22Rv1 (cell line): ENCODE data around the gene TIMP2.

Experiments
- H3K27ac ChIP-seq: fragments of 450-650 bp; 2 replicates; pipeline ENCODE4 v1.5.1; 2017
- CTCF ChIP-seq: fragments of 450-650 bp; IDR thresholded peaks from 2 replicates; pipeline ENCODE4 v1.5.1; 2017; ENCODE audit warnings: mild to moderate bottlenecking
- ZFX ChIP-seq: fragments of 450-650 bp; IDR thresholded peaks from 2 replicates; pipeline ENCODE4 v1.6.1; 2017; ENCODE audit warnings: antibody characterized with exemption, borderline replicate concordance

Gene TIMP2

GRCh38 chr17:78900816-78901215 is 24.4 kb downstream of the TIMP2 start:
- TF ChIP-seq ZFX: no peak
- TF ChIP-seq CTCF: no peak

GRCh38 chr17:78899361-78900260 is 25.6 kb downstream of the TIMP2 start:
- no peak overlapping the region for H3K27ac ChIP-seq
- no peak for TF ChIP-seq CTCF
- TF ChIP-seq ZFX: no peak

More at GRCh38 chr17:78900816-78901215, 24.4 kb downstream of the TIMP2 start:
- H3K27ac ChIP-seq: no peak overlapping the region

- TF ChIP-seq ZFX (no peak), CTCF (no peak)
- H3K27ac ChIP-seq: no peak overlapping the region
These were observed 26.2 kb downstream of the TIMP2 start for GRCh38 chr17:78898947-78899346.

- H3K27ac ChIP-seq: no peak overlapping the region
- TF ChIP-seq ZFX (no peak), CTCF (no peak)
These were observed 26.9 kb downstream of the TIMP2 start for GRCh38 chr17:78898075-78898836.

GRCh38 chr17:78897664-78898047 is 27.5 kb downstream of the TIMP2 start:
- no peak overlapping the region for H3K27ac ChIP-seq
- no peak for TF ChIP-seq CTCF
- TF ChIP-seq ZFX: no peak

GRCh38 chr17:78896834-78897663 is 28.1 kb downstream of the TIMP2 start:
- H3K27ac ChIP-seq: no peak overlapping the region
- TF ChIP-seq ZFX: no peak
- no peak for TF ChIP-seq CTCF
